HG02763 (cell line): ENCODE measurements around the gene MMP2.

ENCODE experiments used
- ATAC-seq: cut with Tn5 transposase; IDR thresholded peaks from one replicate; pipeline ENCODE4 v1.9.1; 2021; ENCODE audit warnings: mild to moderate bottlenecking, moderate library complexity; ENCODE audit not compliant: unreplicated experiment

MMP2 gene

DNA sequence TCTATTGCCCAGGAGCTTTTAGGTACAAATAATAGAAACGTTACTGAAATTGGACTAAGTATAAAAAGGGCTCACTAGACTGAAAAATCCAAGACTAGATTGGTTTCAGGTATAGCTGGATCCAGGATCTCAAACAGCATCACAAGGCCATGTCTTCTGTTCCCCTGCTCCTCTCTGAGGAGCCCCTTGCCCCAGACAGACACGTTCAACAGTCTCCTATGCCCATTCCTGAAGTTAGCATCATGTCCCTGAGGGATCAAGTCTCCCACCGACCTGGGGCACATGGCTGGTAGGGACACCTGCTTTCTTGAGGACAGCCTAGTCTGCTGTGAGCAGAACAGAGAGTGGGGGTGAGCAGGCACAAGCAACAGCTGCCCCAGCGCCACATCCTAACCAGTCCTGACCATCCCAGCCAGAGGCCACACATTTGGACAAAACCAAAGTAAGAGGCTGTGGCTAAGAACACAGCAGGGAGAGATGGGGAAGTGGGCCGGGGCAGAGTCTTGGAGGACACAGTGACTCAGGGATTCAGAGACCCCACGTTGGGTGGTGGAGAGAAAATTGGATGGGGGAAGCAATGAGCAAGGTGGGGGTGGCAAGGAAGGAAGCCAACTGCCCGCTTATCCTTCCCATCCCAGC, 10.5 kb upstream of the MMP2 start:
- no peak for ATAC-seq

DNA sequence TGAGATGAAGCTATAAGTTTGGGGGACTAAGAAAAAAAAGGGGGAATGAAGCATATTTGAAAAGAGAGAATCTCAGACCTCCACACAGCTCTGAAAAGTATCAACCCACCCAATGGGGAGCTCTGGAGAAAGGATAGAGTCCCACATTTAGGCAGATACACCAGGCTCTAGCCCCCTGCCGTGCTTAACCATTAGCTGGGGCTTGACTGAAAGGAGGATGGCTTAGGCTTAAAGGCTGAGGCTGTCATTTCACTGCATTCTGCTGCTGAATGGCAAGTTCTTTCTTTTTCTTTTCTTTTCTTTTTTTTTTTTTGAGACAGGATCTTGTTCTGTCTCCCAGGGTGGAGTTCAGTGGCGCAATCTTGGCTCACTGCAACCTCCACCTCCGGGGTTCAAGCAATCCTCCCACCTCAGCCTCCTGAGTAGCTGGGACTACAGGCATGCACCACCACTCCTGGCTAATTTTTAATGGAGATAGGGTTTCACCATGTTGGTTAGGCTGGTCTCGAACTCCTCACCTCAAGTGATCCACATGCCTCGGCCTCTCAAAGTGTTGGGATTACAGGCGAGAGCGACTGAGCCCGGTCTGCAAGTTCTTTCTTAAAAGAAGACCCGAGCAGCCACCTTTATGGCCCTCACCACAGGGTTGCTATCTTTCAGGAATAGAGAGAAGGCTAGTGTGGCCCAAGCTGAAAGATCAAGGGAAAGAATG, 9.0 kb upstream of the MMP2 start:
- no peak for ATAC-seq

DNA sequence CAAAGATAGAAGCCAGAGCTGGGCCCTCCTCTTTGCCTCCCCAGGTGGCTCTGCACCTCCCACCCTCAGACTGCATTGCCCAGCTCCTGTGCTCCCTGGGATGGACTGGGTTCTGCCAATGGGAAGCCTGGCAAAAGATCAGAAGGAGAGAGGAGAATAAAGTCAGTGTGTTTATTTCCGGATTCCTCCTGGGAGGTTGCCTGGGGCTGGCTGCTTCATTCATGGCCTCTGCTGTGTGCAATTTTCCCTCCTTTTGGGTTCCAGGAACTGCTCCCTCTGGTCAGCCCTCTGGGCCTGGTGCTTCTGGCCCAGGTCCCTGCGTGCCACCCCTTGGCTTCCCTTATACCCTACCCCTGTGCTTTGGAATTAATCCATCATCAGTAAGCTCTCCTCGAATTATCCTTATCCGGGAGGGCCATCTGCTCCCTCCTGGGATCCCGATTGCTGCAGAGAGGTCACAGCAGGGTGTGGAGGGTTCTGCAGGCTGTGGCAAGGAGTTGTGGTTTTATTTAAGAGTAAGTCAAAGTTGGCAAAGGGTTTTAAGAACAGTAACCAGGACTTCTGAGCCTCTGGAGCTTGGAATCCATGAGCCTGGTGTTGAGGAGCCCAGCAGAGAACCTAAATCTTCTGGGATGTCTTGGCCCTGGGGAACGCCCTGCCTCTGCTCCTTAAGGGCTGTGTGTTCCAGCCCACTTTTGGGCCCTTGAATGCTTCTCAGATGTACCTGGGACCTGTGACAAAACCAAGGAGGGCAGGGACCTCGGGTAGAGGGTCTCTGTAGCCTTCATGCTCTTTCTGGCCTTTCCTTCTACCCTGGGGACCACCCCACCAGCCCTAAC, 8.2 kb upstream of the MMP2 start:
- ATAC-seq, result no peak

DNA sequence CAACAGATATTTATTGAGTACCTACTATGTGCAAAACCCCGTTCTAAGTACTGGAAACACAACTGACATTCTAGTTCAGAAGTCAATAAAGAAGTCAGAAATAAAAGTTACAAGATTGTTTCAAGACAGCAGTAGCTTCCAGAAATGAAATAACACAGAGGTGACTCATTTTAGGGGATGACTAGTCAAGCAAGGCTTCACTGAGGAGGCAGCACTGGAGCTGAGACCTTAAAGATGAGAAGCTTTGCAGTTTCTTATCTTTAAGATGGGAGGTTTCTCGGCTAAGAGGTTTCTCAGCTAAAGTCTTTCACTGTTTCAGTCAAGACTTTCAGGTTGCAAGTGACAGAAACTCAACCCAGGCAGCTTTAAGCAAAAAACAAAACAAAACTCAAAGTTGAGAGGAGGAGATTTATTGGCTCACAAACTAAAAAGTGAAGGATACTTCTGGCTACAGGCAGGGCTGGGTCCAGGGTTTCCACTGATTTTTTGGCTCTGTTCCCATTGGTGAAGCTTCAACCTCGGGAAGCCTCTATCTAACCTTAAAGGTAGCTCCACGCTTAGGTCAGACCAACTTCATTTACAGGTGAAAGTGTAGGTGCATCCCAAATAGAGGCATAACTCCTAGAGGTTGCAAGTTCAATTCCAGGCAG, 7.4 kb upstream of the MMP2 start:
- ATAC-seq, result no peak

DNA sequence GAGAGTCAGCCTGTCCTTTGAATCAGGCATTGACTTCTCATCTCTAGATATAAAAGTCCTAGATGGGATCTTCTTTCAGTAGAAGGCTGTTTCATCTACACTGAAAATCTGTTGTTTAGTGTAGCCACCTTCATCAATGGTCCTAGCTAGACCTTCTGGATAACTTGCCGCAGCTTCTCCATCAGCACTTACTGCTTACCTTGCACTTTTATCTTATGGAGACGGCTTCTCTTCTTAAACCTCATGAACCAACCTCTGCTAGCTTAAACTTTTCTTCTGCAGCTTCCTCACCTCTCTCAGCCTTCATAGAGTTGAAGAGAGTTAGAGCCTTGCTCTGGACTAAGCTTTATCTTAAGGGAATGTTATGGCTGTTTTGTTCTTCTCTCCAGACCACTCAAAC, 5.4 kb upstream of the MMP2 start:
- no peak for ATAC-seq

DNA sequence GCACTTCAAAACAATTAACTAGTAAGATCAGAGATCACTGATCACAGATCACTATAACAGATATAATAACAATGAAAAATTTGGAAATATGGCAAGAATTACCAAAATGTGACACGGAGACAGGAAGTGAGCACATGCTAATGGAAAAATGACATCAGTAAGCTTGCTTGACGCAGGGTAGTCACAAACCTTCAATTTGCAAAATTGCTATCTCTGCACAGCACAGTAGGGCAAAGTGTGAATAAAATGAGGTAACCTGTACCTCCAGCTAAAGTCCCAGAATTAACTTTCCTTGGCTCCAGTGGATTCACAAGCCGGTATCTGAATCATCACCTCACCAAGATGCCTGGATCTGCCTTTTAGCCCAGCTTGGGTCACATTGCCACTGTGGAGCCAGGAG, 4.2 kb upstream of the MMP2 start:
- no peak for ATAC-seq

DNA sequence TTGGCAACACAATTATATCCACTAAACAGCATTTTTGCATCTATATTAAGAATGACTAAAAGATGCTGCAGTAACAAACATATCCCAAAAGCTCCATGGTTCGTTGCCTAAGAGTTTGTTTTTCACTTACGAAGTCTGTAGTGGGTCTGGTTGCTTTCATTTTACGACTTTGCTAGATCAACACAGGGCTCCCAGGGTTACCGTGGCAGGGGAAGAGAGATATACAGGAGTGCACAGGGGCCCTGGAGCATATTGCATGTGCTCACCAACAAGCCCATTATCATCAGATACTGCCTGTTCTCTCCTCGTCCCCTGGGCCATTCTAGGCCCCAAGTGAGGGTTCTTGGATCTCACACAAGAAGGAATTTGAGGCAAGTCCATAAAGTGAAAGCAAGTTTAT, 3.1 kb upstream of the MMP2 start:
- no peak for ATAC-seq

DNA sequence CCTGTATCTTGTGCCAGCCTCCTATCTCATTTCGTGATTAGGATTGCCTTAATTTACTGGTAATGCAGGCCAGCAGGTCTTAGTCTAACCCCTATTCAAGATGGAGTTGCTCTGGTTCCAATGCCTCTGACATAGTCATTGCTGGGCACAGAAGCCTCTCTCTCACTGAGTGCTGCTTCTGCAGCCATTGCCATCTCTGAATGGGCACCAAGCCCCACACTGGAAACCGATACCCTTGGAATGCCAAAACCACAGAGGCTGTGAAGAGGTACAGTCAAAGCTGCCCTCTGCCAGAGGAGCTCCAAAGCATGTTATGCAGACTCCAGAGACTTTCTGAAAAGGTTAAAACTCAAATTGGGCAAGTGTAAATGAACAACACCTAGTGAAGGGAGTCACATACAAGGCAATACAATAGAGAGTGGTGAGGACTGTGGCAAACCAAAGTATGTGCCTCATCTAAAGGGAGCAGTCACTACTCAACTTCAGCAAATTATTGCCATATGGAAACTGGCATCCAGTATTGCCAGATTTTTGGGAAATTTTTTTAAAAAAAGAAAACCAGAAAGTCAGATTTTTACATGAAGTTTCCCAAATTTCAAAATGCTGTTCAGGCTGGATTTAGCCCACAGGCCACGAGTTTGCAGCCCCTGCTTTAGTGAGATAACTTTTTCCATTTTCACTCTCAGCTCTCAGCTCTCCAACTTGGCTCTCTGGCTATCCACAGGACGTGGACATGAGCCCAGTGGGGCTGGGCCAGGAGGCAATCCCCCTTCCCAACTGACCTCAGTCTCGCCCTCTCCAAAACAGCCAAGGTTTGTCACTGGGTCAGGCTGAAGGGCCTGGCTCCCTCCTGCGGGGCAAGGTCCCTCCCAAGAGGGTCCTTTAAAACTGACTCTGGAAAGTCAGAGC, 2.1 kb upstream of the MMP2 start:
- ATAC-seq, result no peak

DNA sequence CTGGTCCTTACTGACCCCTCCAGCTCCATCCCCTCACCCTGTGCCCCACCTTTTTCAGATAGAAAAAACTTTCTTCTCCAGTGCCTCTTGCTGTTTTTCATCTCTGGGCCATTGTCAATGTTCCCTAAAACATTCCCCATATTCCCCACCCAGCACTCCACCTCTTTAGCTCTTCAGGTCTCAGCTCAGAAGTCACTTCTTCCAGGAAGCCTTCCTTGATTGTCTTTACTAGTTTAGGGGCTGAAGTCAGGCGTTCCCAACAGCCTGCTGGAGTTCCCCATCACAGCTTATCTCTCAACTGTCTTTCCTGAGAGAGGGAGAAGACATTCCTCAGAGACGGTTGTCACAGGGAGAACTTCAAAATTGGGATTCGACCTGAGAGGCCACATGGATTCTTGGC, 1.3 kb upstream of the MMP2 start:
- ATAC-seq, result no peak

DNA sequence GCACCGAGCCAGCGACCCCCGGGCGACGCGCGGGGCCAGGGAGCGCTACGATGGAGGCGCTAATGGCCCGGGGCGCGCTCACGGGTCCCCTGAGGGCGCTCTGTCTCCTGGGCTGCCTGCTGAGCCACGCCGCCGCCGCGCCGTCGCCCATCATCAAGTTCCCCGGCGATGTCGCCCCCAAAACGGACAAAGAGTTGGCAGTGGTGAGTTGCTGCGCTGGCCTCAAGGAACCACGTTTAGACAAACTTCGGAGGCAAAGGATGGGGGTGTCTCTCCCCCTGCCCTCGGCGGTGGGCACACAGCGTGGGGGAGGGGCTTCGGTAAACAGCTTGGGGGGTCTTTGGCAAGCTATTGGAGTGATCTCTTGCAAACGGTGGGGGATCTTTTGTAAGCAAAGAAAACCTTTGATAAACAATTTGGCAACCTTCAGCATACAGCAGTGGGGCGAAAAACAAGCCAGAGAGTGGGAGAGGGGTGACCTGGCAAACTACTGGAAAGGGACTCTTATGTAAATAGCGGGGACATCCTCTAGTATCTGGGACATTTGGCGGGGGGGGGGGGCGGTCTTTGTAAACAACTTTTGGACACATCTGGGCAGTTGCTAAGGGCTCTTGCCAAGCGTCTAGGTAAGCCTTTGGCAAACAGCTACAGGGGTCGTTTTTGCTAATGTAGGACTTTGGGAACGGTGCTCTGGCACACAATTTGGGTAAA, 587 bp downstream of the MMP2 start:
- ATAC-seq, result no peak

DNA sequence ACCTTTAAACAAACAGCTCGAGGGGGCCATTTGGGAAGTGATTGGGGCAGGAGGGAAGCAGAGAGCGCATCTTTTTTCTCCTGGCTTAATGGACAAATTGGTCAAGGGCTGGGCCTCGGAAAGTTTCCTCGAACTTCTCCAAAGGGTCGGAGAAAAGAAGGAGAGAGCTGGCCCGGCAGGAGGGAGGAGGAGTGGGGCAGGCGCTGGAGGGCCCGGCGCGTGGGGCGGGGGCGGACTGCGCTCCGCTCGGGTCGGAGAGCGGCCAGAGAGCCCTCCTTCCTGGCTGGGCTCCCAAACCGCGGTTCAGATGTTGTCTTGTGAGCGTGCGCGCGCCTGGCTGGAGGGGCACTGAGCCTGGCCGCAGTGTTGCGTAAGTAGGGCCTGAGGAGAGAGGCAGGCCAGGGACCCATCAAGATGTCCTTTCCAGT, 1.2 kb downstream of the MMP2 start:
- no peak for ATAC-seq

DNA sequence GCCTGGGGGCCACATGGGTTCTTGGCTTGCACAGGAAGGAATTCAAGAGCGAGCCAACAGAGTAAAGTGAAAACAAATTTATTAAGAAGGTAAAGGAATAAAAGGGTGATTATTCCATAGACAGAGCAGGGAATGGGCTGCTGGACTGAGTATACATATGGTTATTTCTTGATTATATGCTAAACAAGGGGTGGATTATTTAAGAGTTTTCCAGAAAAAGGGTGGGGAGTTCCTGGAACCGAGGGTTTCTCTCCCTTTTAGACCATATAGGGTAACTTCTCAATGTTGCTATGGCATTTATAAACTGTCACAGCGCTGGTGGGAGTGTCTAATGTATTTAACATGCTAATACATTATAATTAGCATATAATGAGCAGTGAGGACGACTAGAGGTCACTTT, 2.0 kb downstream of the MMP2 start:
- no peak for ATAC-seq

DNA sequence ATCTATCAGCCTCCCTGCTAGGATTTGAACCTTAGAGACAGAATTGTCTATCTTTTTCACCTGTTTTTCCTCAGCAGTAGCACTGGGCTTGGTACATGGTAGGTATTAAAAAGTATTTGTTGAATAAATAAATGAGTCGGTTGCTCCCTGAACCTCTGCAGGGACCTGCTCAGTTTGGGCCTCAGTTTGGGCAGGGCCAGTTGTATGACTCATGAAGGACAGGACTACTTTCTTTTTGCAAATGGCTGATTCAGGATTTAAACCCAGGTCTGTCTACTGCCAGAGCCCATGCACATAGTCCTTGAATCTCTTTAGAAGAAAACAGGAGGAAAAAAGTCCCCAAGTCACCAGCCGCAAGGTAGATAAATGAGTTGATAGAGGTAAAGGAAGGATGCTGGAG, 3.1 kb downstream of the MMP2 start:
- ATAC-seq, result no peak

DNA sequence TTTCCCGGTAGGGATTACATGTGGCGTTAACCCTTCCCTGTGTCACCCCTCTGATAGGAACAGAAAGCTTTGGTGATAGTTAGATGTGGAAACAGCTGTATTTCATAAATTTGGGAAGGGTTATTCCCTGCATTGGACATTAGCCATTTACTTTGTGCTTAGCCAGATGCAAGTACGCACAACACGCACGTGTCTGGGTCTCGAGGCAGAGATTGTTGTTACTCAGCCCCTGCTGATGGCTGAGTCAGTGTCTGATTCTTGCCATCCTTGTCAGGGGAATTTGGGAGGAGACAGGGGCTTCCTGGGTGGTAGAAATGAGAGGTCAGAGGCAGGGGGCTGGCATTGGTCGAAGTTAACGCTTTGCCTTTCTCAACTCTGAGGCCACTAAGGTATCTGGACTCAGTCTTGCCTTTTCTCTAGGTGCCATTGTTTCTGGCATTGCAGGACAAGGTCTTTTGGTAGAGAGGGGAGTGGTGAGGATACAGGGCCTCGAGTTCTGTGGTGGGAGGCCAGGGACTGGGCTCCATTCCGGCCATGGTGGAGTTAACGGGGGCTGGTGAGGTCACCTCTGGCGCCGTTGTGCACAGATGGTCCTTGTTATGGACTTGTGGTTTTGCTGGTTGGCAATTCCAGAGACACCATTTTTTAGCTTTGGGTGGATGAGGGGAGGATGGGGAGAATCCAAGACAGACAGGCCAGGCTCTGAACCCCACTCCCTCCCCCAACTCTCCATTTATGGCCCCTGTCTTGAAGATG, 8.2 kb downstream of the MMP2 start:
- ATAC-seq, result no peak

DNA sequence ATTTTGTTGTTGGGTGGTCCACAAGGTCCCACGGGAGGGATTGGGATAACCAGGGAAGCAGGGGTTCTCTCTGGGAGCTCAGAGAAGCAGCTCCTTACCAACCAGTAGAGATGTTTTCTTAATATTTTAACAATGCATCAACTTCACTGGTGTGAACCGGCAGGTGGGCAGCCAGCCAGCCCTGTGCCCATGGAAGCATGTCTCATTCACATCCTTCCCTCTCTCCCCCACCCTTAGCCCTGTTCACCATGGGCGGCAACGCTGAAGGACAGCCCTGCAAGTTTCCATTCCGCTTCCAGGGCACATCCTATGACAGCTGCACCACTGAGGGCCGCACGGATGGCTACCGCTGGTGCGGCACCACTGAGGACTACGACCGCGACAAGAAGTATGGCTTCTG, 9.3 kb downstream of the MMP2 start:
- no peak for ATAC-seq

DNA sequence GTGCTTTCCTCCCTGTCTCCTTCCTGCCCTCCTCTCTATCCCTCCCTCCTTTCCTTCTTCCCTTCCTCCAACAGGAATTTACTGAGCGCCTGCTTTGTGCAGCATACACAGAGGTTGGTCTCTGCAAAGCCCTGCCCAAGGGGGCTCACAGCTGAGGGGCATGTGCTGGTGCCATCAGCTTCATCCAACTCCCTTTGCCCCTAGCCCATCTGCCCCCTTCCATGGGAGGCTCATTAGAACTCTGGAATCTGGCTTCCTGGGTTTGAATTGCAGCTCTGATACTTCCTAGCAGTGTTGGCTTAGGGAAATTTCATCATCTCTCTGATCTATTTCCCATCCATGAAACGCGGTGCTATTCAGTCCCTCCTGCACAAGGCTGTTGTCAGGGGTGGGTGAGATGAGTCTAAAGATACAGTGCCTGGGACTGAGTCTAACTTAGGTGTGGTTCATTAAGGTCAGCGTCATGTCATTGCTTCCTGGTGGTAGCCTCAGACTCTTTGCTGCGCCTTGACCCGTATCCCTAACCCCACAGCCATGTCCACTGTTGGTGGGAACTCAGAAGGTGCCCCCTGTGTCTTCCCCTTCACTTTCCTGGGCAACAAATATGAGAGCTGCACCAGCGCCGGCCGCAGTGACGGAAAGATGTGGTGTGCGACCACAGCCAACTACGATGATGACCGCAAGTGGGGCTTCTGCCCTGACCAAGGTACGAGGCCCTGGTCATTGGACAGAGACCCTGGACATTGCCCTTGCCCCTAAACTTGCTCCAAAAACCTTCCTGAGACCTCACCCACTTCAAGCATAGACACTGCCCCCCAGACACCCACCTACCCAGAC, 10.3 kb downstream of the MMP2 start:
- ATAC-seq, result no peak

DNA sequence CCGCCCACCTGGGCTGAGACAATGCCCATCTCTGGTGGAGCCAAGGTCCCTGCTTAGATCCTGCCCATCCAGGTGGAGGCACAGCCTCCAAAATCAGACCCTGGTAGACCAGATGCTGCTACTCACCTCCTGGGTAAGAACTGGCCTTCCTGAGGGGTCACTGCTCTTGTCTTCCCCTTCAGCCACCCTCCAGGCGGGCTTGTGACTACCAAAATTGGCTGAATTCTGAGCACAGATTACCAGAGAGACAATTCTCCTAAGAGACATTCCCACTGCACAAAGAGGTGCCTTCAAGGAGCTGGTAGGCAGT, 10.9 kb downstream of the MMP2 start:
- ATAC-seq, result no peak

DNA sequence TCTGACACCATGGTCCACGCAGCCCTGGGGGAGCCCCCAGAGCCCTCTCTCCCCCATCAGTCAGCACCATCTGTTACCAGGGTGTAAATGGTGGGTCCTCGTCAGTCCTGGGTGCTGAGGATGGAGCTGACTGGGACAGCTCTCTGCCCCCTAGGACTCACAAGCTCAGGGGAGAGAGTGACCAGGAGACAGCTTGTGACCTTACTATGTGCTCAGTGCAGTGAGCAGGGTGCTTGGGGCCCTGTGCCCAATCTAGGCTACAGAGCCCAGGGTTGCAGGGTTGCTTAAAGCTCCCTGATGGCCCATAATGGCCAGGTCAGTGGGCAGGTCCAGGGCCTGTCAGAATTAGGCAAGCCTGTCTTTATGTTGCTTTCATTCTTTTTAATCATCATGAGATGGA, 11.3 kb downstream of the MMP2 start:
- no peak for ATAC-seq
